Adipocyte (in vitro differentiated cells): Measurements from ENCODE around the gene SLC16A3.
A peak's percentile ranks its signal among the peaks of the same experiment; 100 is the strongest.

Experiments used
- DNase-seq: peaks from one replicate; pipeline ENCODE4 v3.0.0-alpha.2; 2015; ENCODE audit warnings: low read depth
- H3K27me3 ChIP-seq: replicated peaks from 2 replicates; pipeline ENCODE4 v1.7.0; 2013; ENCODE audit warnings: mild to moderate bottlenecking, low read length, moderate library complexity; ENCODE audit not compliant: control insufficient read depth, insufficient read depth
- H3K36me3 ChIP-seq: 2 replicates; pipeline ENCODE4 v1.7.0; 2013; ENCODE audit warnings: low read length, mild to moderate bottlenecking, moderate library complexity; ENCODE audit not compliant: control insufficient read depth, insufficient read depth, severe bottlenecking
- H3K4me1 ChIP-seq: 2 replicates; pipeline ENCODE4 v1.7.0; 2013; ENCODE audit warnings: mild to moderate bottlenecking, low read length, moderate library complexity; ENCODE audit not compliant: control insufficient read depth, insufficient read depth
- H3K4me3 ChIP-seq: 2 replicates; pipeline ENCODE4 v1.7.0; 2013; ENCODE audit warnings: mild to moderate bottlenecking, low read length, moderate library complexity
- H3K9ac ChIP-seq: 2 replicates; pipeline ENCODE4 v1.7.0; 2013; ENCODE audit warnings: mild to moderate bottlenecking, low read length, moderate library complexity
- H3K9me3 ChIP-seq: 2 replicates; pipeline ENCODE4 v1.7.0; 2013; ENCODE audit warnings: mild to moderate bottlenecking, low read length, moderate library complexity; ENCODE audit not compliant: control insufficient read depth

Gene SLC16A3

DNA sequence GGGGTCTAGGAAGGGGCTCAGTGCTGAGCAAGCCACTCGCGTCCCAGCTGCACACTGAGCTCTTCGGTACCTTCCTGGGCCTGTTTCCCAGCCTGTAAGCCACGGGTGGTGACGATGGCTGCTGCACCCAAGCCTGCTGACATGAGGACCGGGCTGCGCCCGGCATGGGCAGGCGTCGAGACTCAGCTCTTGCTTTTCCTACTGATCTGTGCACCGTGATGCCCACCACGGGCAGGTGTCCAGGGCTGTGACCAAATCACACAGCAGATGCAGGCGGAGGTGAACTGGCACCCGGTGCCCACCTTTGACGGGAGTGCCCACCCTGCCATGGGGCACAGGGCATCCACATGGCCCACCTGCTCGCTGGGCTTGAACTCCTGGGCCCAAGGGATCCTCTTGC, 34.1 kb upstream of the SLC16A3 start:
- H3K4me3 ChIP-seq: no peak overlapping the region
- H3K9me3 ChIP-seq: no peaks in the 10 kb centered on the region
- H3K36me3 ChIP-seq: peaks cover 41% of the 10 kb centered on the region
- H3K9ac ChIP-seq: no peak overlapping the region
- H3K27me3 ChIP-seq: no peaks in the 10 kb centered on the region
- DNase-seq: no peak
- H3K4me1 ChIP-seq: no peaks in the 10 kb centered on the region

- Histone ChIP-seq H3K9me3 (no peaks in the 10 kb centered on the region), H3K36me3 (peaks cover 41% of the 10 kb centered on the region), H3K4me3 (no peak overlapping the region), H3K27me3 (no peaks in the 10 kb centered on the region), H3K4me1 (no peaks in the 10 kb centered on the region), H3K9ac (no peak overlapping the region)
- DNase-seq: no peak
Measured at GRCh38 chr17:82195675-82196672, 32.9 kb upstream of the SLC16A3 start.

GRCh38 chr17:82198092-82198491, 30.8 kb upstream of the SLC16A3 start:
- no peaks in the 10 kb centered on the region for H3K9me3 ChIP-seq
- H3K36me3 ChIP-seq: peaks cover 36% of the 10 kb centered on the region
- H3K4me3 ChIP-seq: no peak overlapping the region
- H3K9ac ChIP-seq: no peak overlapping the region
- H3K4me1 ChIP-seq: no peaks in the 10 kb centered on the region
- no peak for DNase-seq
- no peaks in the 10 kb centered on the region for H3K27me3 ChIP-seq

DNA sequence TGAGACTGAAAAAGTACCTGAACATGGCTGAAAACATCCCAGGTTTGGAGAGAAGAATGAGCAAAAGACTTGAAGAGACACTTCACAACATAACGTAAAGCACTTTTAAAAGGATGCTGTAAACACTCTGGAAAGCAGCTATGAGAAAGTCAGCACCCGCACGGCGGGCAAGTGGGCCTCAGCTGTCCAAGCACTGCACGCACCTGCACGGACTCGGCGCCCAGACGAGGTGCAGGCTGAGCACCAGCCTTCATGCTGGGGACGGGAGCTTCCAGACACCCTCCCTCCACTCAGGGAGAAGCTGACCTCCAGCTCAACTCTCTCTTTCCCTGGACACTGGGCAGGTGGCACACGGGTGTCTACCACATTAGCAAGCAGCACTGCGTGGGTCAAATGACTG, 29.3 kb upstream of the SLC16A3 start:
- DNase-seq: no peak
- Histone ChIP-seq H3K9me3 (no peaks in the 10 kb centered on the region), H3K36me3 (peaks cover 26% of the 10 kb centered on the region), H3K27me3 (no peaks in the 10 kb centered on the region), H3K4me1 (no peaks in the 10 kb centered on the region), H3K4me3 (no peak overlapping the region), H3K9ac (no peak overlapping the region)

GRCh38 chr17:82200135-82200534, 28.7 kb upstream of the SLC16A3 start:
- H3K4me3 ChIP-seq: no peak overlapping the region
- no peaks in the 10 kb centered on the region for H3K9me3 ChIP-seq
- peaks cover 19% of the 10 kb centered on the region for H3K36me3 ChIP-seq
- H3K4me1 ChIP-seq: peaks cover 6% of the 10 kb centered on the region
- no peaks in the 10 kb centered on the region for H3K27me3 ChIP-seq
- DNase-seq: no peak
- H3K9ac ChIP-seq: no peak overlapping the region

- H3K9ac ChIP-seq: no peak overlapping the region
- no peaks in the 10 kb centered on the region for H3K27me3 ChIP-seq
- DNase-seq: no peak
- H3K4me1 ChIP-seq: peaks cover 14% of the 10 kb centered on the region
- H3K36me3 ChIP-seq: peaks cover 17% of the 10 kb centered on the region
- H3K9me3 ChIP-seq: no peaks in the 10 kb centered on the region
- H3K4me3 ChIP-seq: no peak overlapping the region
Measured at GRCh38 chr17:82200743-82201497, 27.9 kb upstream of the SLC16A3 start.

- Histone ChIP-seq H3K9ac (no peak overlapping the region), H3K9me3 (no peaks in the 10 kb centered on the region), H3K4me3 (no peak overlapping the region), H3K27me3 (no peaks in the 10 kb centered on the region), H3K4me1 (peaks cover 18% of the 10 kb centered on the region), H3K36me3 (peaks cover 17% of the 10 kb centered on the region)
- no peak for DNase-seq
Measured at GRCh38 chr17:82201498-82201910, 27.3 kb upstream of the SLC16A3 start.

DNA sequence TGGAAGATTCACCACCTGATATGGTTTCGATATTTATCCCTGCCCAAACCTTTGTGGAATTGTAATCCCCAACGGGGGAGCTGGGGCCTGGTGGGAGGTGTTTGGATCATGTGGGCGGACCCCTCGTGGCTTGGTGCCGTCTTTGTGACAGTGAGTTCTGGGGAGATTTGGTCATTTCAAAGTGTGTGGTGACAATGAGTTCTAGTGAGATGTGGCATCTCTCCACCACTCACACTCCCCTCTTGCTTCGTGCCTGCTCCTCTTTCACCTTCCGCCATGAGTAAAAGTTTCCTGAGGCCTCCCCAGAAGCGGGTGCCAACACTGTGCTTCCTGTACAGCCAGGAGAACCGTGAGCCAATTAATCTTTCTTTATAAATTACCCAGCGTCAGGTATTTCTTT, 25.9 kb upstream of the SLC16A3 start:
- DNase-seq: no peak
- Histone ChIP-seq H3K9me3 (no peaks in the 10 kb centered on the region), H3K27me3 (no peaks in the 10 kb centered on the region), H3K36me3 (peaks cover 9% of the 10 kb centered on the region), H3K4me1 (peaks cover 18% of the 10 kb centered on the region), H3K9ac (no peak overlapping the region), H3K4me3 (no peak overlapping the region)

- Histone ChIP-seq H3K9ac (no peak overlapping the region), H3K4me3 (no peak overlapping the region), H3K4me1 (peaks cover 18% of the 10 kb centered on the region), H3K9me3 (no peaks in the 10 kb centered on the region), H3K27me3 (no peaks in the 10 kb centered on the region), H3K36me3 (peaks cover 5% of the 10 kb centered on the region)
- no peak for DNase-seq
Measured at GRCh38 chr17:82203920-82204319, 24.9 kb upstream of the SLC16A3 start.

- peaks cover 18% of the 10 kb centered on the region for H3K4me1 ChIP-seq
- H3K27me3 ChIP-seq: no peaks in the 10 kb centered on the region
- H3K9me3 ChIP-seq: no peaks in the 10 kb centered on the region
- DNase-seq: peak; percentile 72
- peak overlapping the region; percentile 35 for H3K4me3 ChIP-seq
- peak overlapping the region; percentile 84 for H3K9ac ChIP-seq
- H3K36me3 ChIP-seq: peaks cover 5% of the 10 kb centered on the region
Measured at GRCh38 chr17:82204831-82205719, 23.8 kb upstream of the SLC16A3 start.
